ENCODE results near the gene SND1. TPM values are rescaled to one million over a fixed set of nuclear protein-coding genes. Genes with fewer than 3 reads are reported as not detected.

The SND1 gene
- total and polyA plus RNA-seq, 2 donors from 2014 or later, result 83.0 to 154 TPM

DNA sequence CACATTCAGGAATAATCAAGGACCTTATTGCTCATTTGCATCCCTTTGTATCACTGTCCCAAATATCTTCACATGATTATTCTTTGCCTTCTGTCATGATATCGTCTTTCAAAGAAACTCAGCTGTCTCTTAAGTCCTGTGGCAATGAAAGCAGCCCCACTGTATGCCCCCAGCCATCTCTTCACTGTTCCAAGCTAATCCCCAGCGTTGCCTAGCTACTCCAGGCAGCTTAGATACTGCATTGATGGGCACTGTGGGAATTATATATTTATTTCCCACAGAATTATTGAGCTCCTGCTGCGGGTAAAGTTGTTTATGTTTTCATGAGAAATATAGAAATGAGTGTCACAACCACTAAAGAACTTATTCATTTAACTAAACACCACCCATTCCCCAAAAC is 38.8 kb downstream of the SND1 start:
- no peak for FAIRE-seq
- H3K4me1 ChIP-seq (ENCODE audit: control insufficient read depth in 2 of 3, insufficient read depth in 2 of 3, low read depth in 1 of 3, low read length in 3 of 3), result no peaks in the 10 kb centered on the region
- H3K9me3 ChIP-seq (ENCODE audit: control insufficient read depth in 2 of 3, insufficient read depth in 1 of 3, low read length in 3 of 3), result no peaks in the 10 kb centered on the region
- H3K36me3 ChIP-seq (ENCODE audit: control insufficient read depth in 2 of 3, insufficient read depth in 3 of 3, low read length in 3 of 3), result peaks cover 2 to 31% (median 11%) of the 10 kb centered on the region in 3 donors
- H3K27ac ChIP-seq (ENCODE audit: low read depth in 2 of 2, low read length in 2 of 2), result no peak overlapping the region
- no peak overlapping the region for H3K9ac ChIP-seq (ENCODE audit: low read length in 3 of 3)
- no peak overlapping the region for H3K4me3 ChIP-seq (ENCODE audit: low read length in 3 of 3)
- no peaks in the 10 kb centered on the region for H3K27me3 ChIP-seq (ENCODE audit: control insufficient read depth, insufficient read depth, low read length)
- DNase-seq, result no peak
- TF ChIP-seq, protein P1, sequence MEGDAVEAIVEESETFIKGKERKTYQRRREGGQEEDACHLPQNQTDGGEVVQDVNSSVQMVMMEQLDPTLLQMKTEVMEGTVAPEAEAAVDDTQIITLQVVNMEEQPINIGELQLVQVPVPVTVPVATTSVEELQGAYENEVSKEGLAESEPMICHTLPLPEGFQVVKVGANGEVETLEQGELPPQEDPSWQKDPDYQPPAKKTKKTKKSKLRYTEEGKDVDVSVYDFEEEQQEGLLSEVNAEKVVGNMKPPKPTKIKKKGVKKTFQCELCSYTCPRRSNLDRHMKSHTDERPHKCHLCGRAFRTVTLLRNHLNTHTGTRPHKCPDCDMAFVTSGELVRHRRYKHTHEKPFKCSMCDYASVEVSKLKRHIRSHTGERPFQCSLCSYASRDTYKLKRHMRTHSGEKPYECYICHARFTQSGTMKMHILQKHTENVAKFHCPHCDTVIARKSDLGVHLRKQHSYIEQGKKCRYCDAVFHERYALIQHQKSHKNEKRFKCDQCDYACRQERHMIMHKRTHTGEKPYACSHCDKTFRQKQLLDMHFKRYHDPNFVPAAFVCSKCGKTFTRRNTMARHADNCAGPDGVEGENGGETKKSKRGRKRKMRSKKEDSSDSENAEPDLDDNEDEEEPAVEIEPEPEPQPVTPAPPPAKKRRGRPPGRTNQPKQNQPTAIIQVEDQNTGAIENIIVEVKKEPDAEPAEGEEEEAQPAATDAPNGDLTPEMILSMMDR (IDR thresholded peaks at IDR 0.05; ENCODE audit: borderline replicate concordance, extremely low read depth, insufficient read depth), result no peak
- intact Hi-C loops (cut with DNase I), result no loop called here

DNA sequence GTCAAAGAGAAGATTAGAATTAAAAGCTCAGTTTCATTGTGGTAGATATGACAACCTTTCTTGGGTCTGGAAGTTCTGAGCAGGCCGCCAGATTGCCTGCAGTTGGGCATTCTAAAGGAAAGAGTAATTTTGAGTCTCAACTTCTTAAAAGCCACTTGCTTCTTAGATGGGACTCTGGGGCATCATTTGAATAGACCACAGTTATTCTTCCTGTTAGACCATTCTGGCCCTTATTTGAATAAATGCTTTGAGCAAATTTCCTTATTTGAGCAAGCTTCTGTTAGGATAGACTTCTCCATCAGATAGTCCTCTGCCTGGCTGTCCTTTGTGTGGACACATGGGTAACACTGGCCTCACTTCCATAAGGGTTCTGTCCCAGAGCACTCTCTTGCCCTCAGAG is 40.2 kb downstream of the SND1 start:
- no peak for DNase-seq
- TF ChIP-seq, protein P1 (IDR thresholded peaks at IDR 0.05; ENCODE audit: borderline replicate concordance, extremely low read depth, insufficient read depth), result no peak
- Histone ChIP-seq H3K4me3 (ENCODE audit: low read length in 3 of 3) (no peak overlapping the region), H3K36me3 (ENCODE audit: control insufficient read depth in 2 of 3, insufficient read depth in 3 of 3, low read length in 3 of 3) (peaks cover 2 to 31% (median 12%) of the 10 kb centered on the region in 3 donors), H3K9ac (ENCODE audit: low read length in 3 of 3) (no peak overlapping the region), H3K27me3 (ENCODE audit: control insufficient read depth, insufficient read depth, low read length) (no peaks in the 10 kb centered on the region), H3K27ac (ENCODE audit: low read depth in 2 of 2, low read length in 2 of 2) (no peak overlapping the region), H3K4me1 (ENCODE audit: control insufficient read depth in 2 of 3, insufficient read depth in 2 of 3, low read depth in 1 of 3, low read length in 3 of 3) (no peaks in the 10 kb centered on the region), H3K9me3 (ENCODE audit: control insufficient read depth in 2 of 3, insufficient read depth in 1 of 3, low read length in 3 of 3) (no peaks in the 10 kb centered on the region)
- intact Hi-C loops (cut with DNase I), result no loop called here
- FAIRE-seq, result no peak

DNA sequence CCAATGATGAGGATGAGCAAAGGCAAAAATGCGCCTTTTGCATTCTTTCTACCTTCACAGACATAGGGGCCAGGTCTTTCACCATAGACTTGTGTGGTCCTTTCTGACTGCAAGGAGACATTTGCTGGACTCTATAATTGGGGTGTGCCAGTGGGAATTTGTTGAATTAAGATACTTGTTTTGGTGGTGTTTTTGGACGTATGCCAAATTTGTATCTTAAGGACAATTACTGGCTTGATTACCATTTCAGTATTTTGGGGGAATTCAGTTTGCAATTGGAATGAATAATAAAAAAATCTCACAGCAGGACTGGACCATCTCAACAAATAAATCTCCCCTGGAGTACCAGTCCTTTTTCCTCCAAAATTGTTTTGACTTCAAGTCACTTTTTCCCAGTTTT is 47.9 kb downstream of the SND1 start:
- H3K27ac ChIP-seq (ENCODE audit: low read depth in 2 of 2, low read length in 2 of 2), result no peak overlapping the region
- FAIRE-seq (no peak), DNase-seq (no peak)
- no peaks in the 10 kb centered on the region for H3K27me3 ChIP-seq (ENCODE audit: control insufficient read depth, insufficient read depth, low read length)
- no peaks in the 10 kb centered on the region for H3K9me3 ChIP-seq (ENCODE audit: control insufficient read depth in 2 of 3, insufficient read depth in 1 of 3, low read length in 3 of 3)
- TF ChIP-seq, protein P1 (IDR thresholded peaks at IDR 0.05; ENCODE audit: borderline replicate concordance, extremely low read depth, insufficient read depth), result no peak
- H3K4me3 ChIP-seq (ENCODE audit: low read length in 3 of 3), result no peak overlapping the region
- H3K9ac ChIP-seq (ENCODE audit: low read length in 3 of 3), result no peak overlapping the region
- peaks cover 2 to 30% (median 27%) of the 10 kb centered on the region in 3 donors for H3K36me3 ChIP-seq (ENCODE audit: control insufficient read depth in 2 of 3, insufficient read depth in 3 of 3, low read length in 3 of 3)
- no peaks in the 10 kb centered on the region for H3K4me1 ChIP-seq (ENCODE audit: control insufficient read depth in 2 of 3, insufficient read depth in 2 of 3, low read depth in 1 of 3, low read length in 3 of 3)
- intact Hi-C loops (cut with DNase I), result no loop called here

DNA sequence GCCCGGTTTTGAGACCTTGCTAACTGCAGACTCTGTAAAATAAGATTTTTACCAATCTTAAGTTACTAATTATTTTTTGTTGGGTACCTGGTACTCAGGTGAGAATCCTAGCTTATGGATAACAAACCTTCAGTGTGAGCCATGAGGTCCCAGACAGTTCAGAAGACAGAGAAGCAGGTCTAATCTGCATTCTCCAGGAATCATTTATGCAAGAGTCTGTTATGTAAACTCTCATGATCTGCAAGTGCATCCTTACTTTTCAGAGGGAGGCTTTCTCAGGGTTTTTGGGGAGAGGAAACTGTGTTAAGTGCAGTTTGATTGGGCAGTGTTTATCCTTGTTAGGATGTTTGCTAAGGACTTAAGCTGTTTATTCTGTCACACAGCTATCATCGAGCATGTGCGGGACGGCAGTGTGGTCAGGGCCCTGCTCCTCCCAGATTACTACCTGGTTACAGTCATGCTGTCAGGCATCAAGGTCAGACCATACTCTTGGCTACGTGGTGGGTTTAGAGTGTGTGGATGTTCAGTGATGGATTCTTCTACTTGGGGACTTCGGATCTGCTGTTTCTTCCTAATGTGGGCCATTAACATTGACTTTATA is 50.2 kb downstream of the SND1 start:
- Histone ChIP-seq H3K27ac (ENCODE audit: low read depth in 2 of 2, low read length in 2 of 2) (no peak overlapping the region), H3K9ac (ENCODE audit: low read length in 3 of 3) (no peak overlapping the region), H3K4me1 (ENCODE audit: control insufficient read depth in 2 of 3, insufficient read depth in 2 of 3, low read depth in 1 of 3, low read length in 3 of 3) (no peaks in the 10 kb centered on the region), H3K36me3 (ENCODE audit: control insufficient read depth in 2 of 3, insufficient read depth in 3 of 3, low read length in 3 of 3) (peaks cover 2 to 32% (median 30%) of the 10 kb centered on the region in 3 donors), H3K9me3 (ENCODE audit: control insufficient read depth in 2 of 3, insufficient read depth in 1 of 3, low read length in 3 of 3) (no peaks in the 10 kb centered on the region), H3K27me3 (ENCODE audit: control insufficient read depth, insufficient read depth, low read length) (no peaks in the 10 kb centered on the region), H3K4me3 (ENCODE audit: low read length in 3 of 3) (no peak overlapping the region)
- intact Hi-C loops (cut with DNase I), result no loop called here
- FAIRE-seq, result no peak
- DNase-seq, result no peak
- TF ChIP-seq, protein P1 (IDR thresholded peaks at IDR 0.05; ENCODE audit: borderline replicate concordance, extremely low read depth, insufficient read depth), result no peak

Measured in kidney (tissue), 14 donors.